Astrocyte (in vitro differentiated cells and primary cell): Measurements from ENCODE around the gene SMIM10L1.

Source experiments
- CTCF ChIP-seq: IDR thresholded peaks from 2 replicates; pipeline ENCODE4 v1.5.1; 2011; ENCODE audit warnings: low read depth, mild to moderate bottlenecking, inconsistent platforms, low read length, moderate library complexity; ENCODE audit not compliant: insufficient read depth
- EZH2 ChIP-seq: IDR thresholded peaks from 2 replicates; pipeline ENCODE4 v1.6.1; 2012; ENCODE audit warnings: mild to moderate bottlenecking, low read length, inconsistent platforms; ENCODE audit not compliant: insufficient read depth

- no peak for TF ChIP-seq CTCF
- no peak for TF ChIP-seq EZH2
These were observed 8.5 kb upstream of the SMIM10L1 start for GRCh38 chr12:11162502-11162901.
